SK-N-MC (cell line): ENCODE measurements around the gene SCAPER.

Experiments used
- DNase-seq: peaks from one replicate; pipeline ENCODE4 v3.0.0-alpha.2; 2011; ENCODE audit warnings: low read depth, low spot score
- H3K27ac ChIP-seq: fragments of 200-600 bp; sonication (generic); 2 replicates; pipeline ENCODE4 v1.5.1; 2016; ENCODE audit warnings: mixed run types
- H3K36me3 ChIP-seq: fragments of 200-600 bp; sonication (generic); 2 replicates; pipeline ENCODE4 v1.6.1; 2017; ENCODE audit warnings: antibody characterized with exemption, low read length, mixed read lengths; ENCODE audit not compliant: insufficient read depth
- H3K4me3 ChIP-seq: fragments of 200-600 bp; sonication (generic); 2 replicates; pipeline ENCODE4 v1.5.1; 2016
- H3K9ac ChIP-seq: fragments of 200-600 bp; sonication (generic); 2 replicates; pipeline ENCODE4 v1.8.0; 2017; ENCODE audit warnings: mixed run types, mixed read lengths; ENCODE audit not compliant: insufficient read length
- H3K9me3 ChIP-seq: fragments of 200-600 bp; sonication (generic); 2 replicates; pipeline ENCODE4 v1.6.1; 2017; ENCODE audit warnings: low read depth, mild to moderate bottlenecking, antibody characterized with exemption, low read length, moderate library complexity, mixed read lengths
- EZH2 ChIP-seq: fragments of 200-600 bp; sonication (generic); IDR thresholded peaks from one replicate; pipeline ENCODE4 v1.6.1; 2017; ENCODE audit warnings: antibody characterized with exemption
- FOXP2 ChIP-seq: optimal IDR thresholded peaks from 2 replicates; pipeline ENCODE3; 2011; ENCODE audit warnings: mild to moderate bottlenecking, moderate library complexity; ENCODE audit not compliant: insufficient read depth; ENCODE audit errors: extremely low read length, control extremely low read depth
- POLR2AphosphoS5 ChIP-seq: IDR thresholded peaks from 2 replicates; pipeline ENCODE4 v1.6.1; 2012; ENCODE audit warnings: mild to moderate bottlenecking, low read depth, low read length, borderline replicate concordance

SCAPER gene

GRCh38 chr15:76941636-76942035 is 36.5 kb upstream of the SCAPER start:
- peaks cover 41% of the 10 kb centered on the region for H3K36me3 ChIP-seq
- no peaks in the 10 kb centered on the region for H3K9me3 ChIP-seq
- TF ChIP-seq EZH2 (no peak), POLR2AphosphoS5 (no peak), FOXP2 (no peak)
- H3K9ac ChIP-seq = no peak overlapping the region
- no peak for DNase-seq
- no peak overlapping the region for H3K4me3 ChIP-seq
- 0 out of 2 replicates have a peak overlapping the region, but pooled peaks have one; percentile 18 for H3K27ac ChIP-seq

- Histone ChIP-seq H3K27ac (peak overlapping the region; percentile 71), H3K36me3 (peaks cover 46% of the 10 kb centered on the region), H3K4me3 (no peak overlapping the region), H3K9me3 (no peaks in the 10 kb centered on the region), H3K9ac (peak overlapping the region; percentile 46)
- no peak for DNase-seq
- no peak for TF ChIP-seq FOXP2
- no peak for TF ChIP-seq POLR2AphosphoS5
- no peak for TF ChIP-seq EZH2
These were observed 34.6 kb upstream of the SCAPER start for GRCh38 chr15:76939715-76940114.

GRCh38 chr15:76938752-76939151 is 33.6 kb upstream of the SCAPER start:
- no peak overlapping the region for H3K9ac ChIP-seq
- H3K9me3 ChIP-seq = no peaks in the 10 kb centered on the region
- H3K27ac ChIP-seq = no peak overlapping the region
- DNase-seq = no peak
- TF ChIP-seq EZH2 (no peak), POLR2AphosphoS5 (no peak), FOXP2 (no peak)
- no peak overlapping the region for H3K4me3 ChIP-seq
- H3K36me3 ChIP-seq = peaks cover 45% of the 10 kb centered on the region

GRCh38 chr15:76936671-76937070 is 31.5 kb upstream of the SCAPER start:
- no peak for DNase-seq
- Histone ChIP-seq H3K9me3 (no peaks in the 10 kb centered on the region), H3K36me3 (peaks cover 46% of the 10 kb centered on the region), H3K4me3 (no peak overlapping the region), H3K9ac (no peak overlapping the region), H3K27ac (no peak overlapping the region)
- TF ChIP-seq EZH2 (no peak), POLR2AphosphoS5 (no peak), FOXP2 (no peak)

GRCh38 chr15:76935620-76936019 is 30.5 kb upstream of the SCAPER start:
- H3K9ac ChIP-seq = no peak overlapping the region
- H3K4me3 ChIP-seq = no peak overlapping the region
- H3K27ac ChIP-seq = no peak overlapping the region
- no peak for TF ChIP-seq FOXP2
- no peak for TF ChIP-seq POLR2AphosphoS5
- no peak for TF ChIP-seq EZH2
- no peak for DNase-seq
- H3K9me3 ChIP-seq = no peaks in the 10 kb centered on the region
- H3K36me3 ChIP-seq = peaks cover 46% of the 10 kb centered on the region

GRCh38 chr15:76932135-76932966 is 27.2 kb upstream of the SCAPER start:
- Histone ChIP-seq H3K36me3 (peaks cover 37% of the 10 kb centered on the region), H3K9me3 (no peaks in the 10 kb centered on the region), H3K4me3 (peak overlapping the region; percentile 89), H3K27ac (no peak overlapping the region), H3K9ac (peak overlapping the region; percentile 84)
- no peak for DNase-seq
- TF ChIP-seq EZH2 (no peak), FOXP2 (no peak), POLR2AphosphoS5 (no peak)

GRCh38 chr15:76931397-76932134 is 26.4 kb upstream of the SCAPER start, which contains the start of gene RCN2:
RCN2 (plus strand) TSS chr15:76931749; CDS start chr15:76931842, 93 bp downstream.
- H3K9ac ChIP-seq = peak within 1 kb of the TSS; percentile 84
- no peaks in the 10 kb centered on the region for H3K9me3 ChIP-seq
- H3K36me3 ChIP-seq = peaks cover 31% of the 10 kb centered on the region
- no peak within 1 kb of the TSS for H3K27ac ChIP-seq
- TF ChIP-seq POLR2AphosphoS5 (peak; percentile 91; the same call in 1 of the 2 replicates), FOXP2 (no peak)
- DNase-seq = no peak
- peak within 1 kb of the TSS; percentile 89 for H3K4me3 ChIP-seq

GRCh38 chr15:76930831-76931396 is 25.8 kb upstream of the SCAPER start:
- Histone ChIP-seq H3K27ac (no peak overlapping the region), H3K4me3 (peak overlapping the region; percentile 89), H3K9ac (peak overlapping the region; percentile 62), H3K9me3 (no peaks in the 10 kb centered on the region), H3K36me3 (peaks cover 26% of the 10 kb centered on the region)
- no peak for TF ChIP-seq FOXP2
- no peak for TF ChIP-seq EZH2
- TF ChIP-seq POLR2AphosphoS5 = no peak
- no peak for DNase-seq
